ENCODE results near the gene ATPAF1.

ATPAF1 gene

DNA sequence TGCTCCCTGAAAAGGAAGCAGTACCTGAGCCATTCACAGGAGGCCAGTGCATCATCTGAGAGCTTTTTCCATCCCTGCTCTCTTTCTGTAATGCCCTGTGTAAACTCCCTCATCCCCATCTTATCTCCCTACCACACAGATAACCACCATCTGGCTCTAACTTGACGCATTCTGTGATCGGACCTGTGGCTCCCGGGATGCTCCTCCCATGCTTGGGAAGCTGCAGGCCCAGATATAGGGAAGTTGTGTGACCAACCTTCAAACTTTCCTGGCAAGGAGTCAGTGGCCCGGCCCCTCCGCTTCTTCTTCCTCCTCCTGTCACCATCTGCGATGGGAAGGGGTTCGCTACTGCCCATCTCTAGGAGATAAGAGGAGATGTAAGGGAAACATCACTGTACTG, 85.2 kb downstream of the ATPAF1 start:
- no peak for DNase-seq

Measured in activated CD4-positive, alpha-beta T cell treated with anti-CD3 and anti-CD28 coated beads, Interleukin-2, amount 50 U/mL, for 4 hours (primary cell).